ENCODE results near the gene GRK5. TPM values are rescaled to one million over a fixed set of nuclear protein-coding genes. Genes with fewer than 3 reads are reported as not detected.

Gene GRK5
- total RNA-seq, 1 experiment from 2014 or later, result 1.2 TPM

- H3K4me3 Mint-ChIP-seq, result no peak overlapping the region
- Histone ChIP-seq H2BK15ac (ENCODE audit: low read depth, low read length) (no peak overlapping the region), H2BK20ac (ENCODE audit: low read depth, low read length, poor library complexity, severe bottlenecking) (no peak overlapping the region), H3K79me1 (ENCODE audit: insufficient read depth, low read depth, low read length, poor library complexity, severe bottlenecking) (no peaks in the 10 kb centered on the region), H3K9me3 (ENCODE audit: control insufficient read depth, low read depth, low read length) (peaks cover 9% of the 10 kb centered on the region), H3K23ac (ENCODE audit: insufficient read length, low read depth, low read length) (no peak overlapping the region), H2BK120ac (ENCODE audit: low read depth, low read length, poor library complexity, severe bottlenecking) (no peak overlapping the region), H2BK12ac (ENCODE audit: insufficient read length, low read depth, low read length) (no peak overlapping the region), H4K8ac (replicated peaks; ENCODE audit: insufficient read length, low read depth, low read length) (no peak overlapping the region), H3K27me3 (ENCODE audit: insufficient read depth, low read length) (no peaks in the 10 kb centered on the region), H3T11ph (ENCODE audit: low read length) (no peak overlapping the region), H3K27ac (ENCODE audit: insufficient read length, low read depth, low read length) (no peak overlapping the region), H3K4ac (ENCODE audit: low read depth, low read length) (no peak overlapping the region), H3K23me2 (ENCODE audit: insufficient read length, low read depth, low read length, poor library complexity, severe bottlenecking) (no peaks in the 10 kb centered on the region), H3K9ac (ENCODE audit: extremely low read depth, insufficient read length, low read length) (no peak overlapping the region), H3K4me1 (ENCODE audit: insufficient read depth, low read length) (no peaks in the 10 kb centered on the region), H2AFZ (ENCODE audit: low read length) (no peak overlapping the region), H2AK5ac (ENCODE audit: insufficient read length, low read length) (no peak overlapping the region), H3K14ac (ENCODE audit: insufficient read depth, low read length) (no peak overlapping the region), H3K4me2 (ENCODE audit: insufficient read depth, insufficient read length, low read length) (no peak overlapping the region), H2BK5ac (ENCODE audit: insufficient read length, low read length) (no peak overlapping the region), H3K56ac (ENCODE audit: insufficient read length, low read depth, low read length) (no peak overlapping the region), H4K91ac (ENCODE audit: insufficient read length, low read depth, low read length) (no peak overlapping the region), H3K18ac (ENCODE audit: insufficient read length, low read depth, low read length) (no peak overlapping the region), H4K20me1 (ENCODE audit: control insufficient read depth, insufficient read depth, insufficient read length) (no peaks in the 10 kb centered on the region), H3K79me2 (ENCODE audit: insufficient read depth, low read length) (no peaks in the 10 kb centered on the region), H4K5ac (ENCODE audit: insufficient read length, low read depth, low read length) (no peak overlapping the region)
- H3K9me3 Mint-ChIP-seq, result peaks cover 20% of the 10 kb centered on the region in 2 experiments
- no CpG with 5 or more reads among the region's 11 CpGs for WGBS (ENCODE audit: extremely low coverage, insufficient read length, low lambda C conversion rate)
- DNase-seq, result no peak
- H3K36me3 Mint-ChIP-seq (ENCODE audit: insufficient read depth in 1 of 3, low read depth in 3 of 3), result peaks cover 6 to 14% (median 11%) of the 10 kb centered on the region in 3 experiments; a peak in 5 of 7 replicates
- H3K27me3 Mint-ChIP-seq (ENCODE audit: low read depth), result peaks cover 2% of the 10 kb centered on the region
- H3K4me1 Mint-ChIP-seq, result no peaks in the 10 kb centered on the region
- no peak overlapping the region for H3K27ac Mint-ChIP-seq
- no peak for TF ChIP-seq CTCF (conservative IDR thresholded peaks at IDR 0.05)
These were observed 153.0 kb downstream of the GRK5 start for GRCh38 chr10:119360181-119360921.

All from H9 (cell line).